HUES48 (cell line): ENCODE measurements around the gene RBM47.

Source experiments
- H3K27ac ChIP-seq: one replicate; pipeline ENCODE4 v1.7.0; 2013; ENCODE audit warnings: low read depth, low read length, inconsistent platforms
- H3K27me3 ChIP-seq: 2 replicates; pipeline ENCODE4 v1.6.1; 2013; ENCODE audit warnings: mild to moderate bottlenecking, low read length; ENCODE audit not compliant: control insufficient read depth, insufficient read depth
- H3K36me3 ChIP-seq: 2 replicates; pipeline ENCODE4 v1.6.1; 2013; ENCODE audit warnings: low read length; ENCODE audit not compliant: control insufficient read depth, insufficient read depth
- H3K4me1 ChIP-seq: 2 replicates; pipeline ENCODE4 v1.6.1; 2013; ENCODE audit warnings: mild to moderate bottlenecking, low read length; ENCODE audit not compliant: control insufficient read depth, insufficient read depth
- H3K4me3 ChIP-seq: 2 replicates; pipeline ENCODE4 v1.5.1; 2013; ENCODE audit warnings: mild to moderate bottlenecking, low read depth, low read length
- H3K9ac ChIP-seq: 2 replicates; pipeline ENCODE4 v1.6.1; 2013; ENCODE audit warnings: mild to moderate bottlenecking, low read depth, low read length, moderate library complexity
- H3K9me3 ChIP-seq: 2 replicates; pipeline ENCODE4 v1.6.1; 2013; ENCODE audit warnings: low read length; ENCODE audit not compliant: control insufficient read depth, insufficient read depth

Gene RBM47

GRCh38 chr4:40389986-40390385 lies 239.7 kb downstream of the RBM47 start:
- no peak overlapping the region for H3K27ac ChIP-seq
- no peak overlapping the region for H3K4me3 ChIP-seq
- no peaks in the 10 kb centered on the region for H3K27me3 ChIP-seq
- H3K36me3 ChIP-seq: no peaks in the 10 kb centered on the region
- no peaks in the 10 kb centered on the region for H3K4me1 ChIP-seq
- H3K9ac ChIP-seq: no peak overlapping the region
- no peaks in the 10 kb centered on the region for H3K9me3 ChIP-seq

- Histone ChIP-seq H3K4me1 (no peaks in the 10 kb centered on the region), H3K27me3 (no peaks in the 10 kb centered on the region), H3K9ac (no peak overlapping the region), H3K9me3 (no peaks in the 10 kb centered on the region), H3K36me3 (no peaks in the 10 kb centered on the region), H3K4me3 (no peak overlapping the region), H3K27ac (no peak overlapping the region)
Observed at GRCh38 chr4:40388239-40388638, 241.4 kb downstream of the RBM47 start.

GRCh38 chr4:40380647-40381046 lies 249.0 kb downstream of the RBM47 start:
- Histone ChIP-seq H3K4me3 (no peak overlapping the region), H3K36me3 (no peaks in the 10 kb centered on the region), H3K27ac (no peak overlapping the region)

GRCh38 chr4:40379248-40379647 lies 250.4 kb downstream of the RBM47 start:
- H3K9ac ChIP-seq: no peak overlapping the region

More at GRCh38 chr4:40380647-40381046, 249.0 kb downstream of the RBM47 start:
- no peaks in the 10 kb centered on the region for H3K4me1 ChIP-seq
- H3K9ac ChIP-seq: no peak overlapping the region
- no peaks in the 10 kb centered on the region for H3K9me3 ChIP-seq
- H3K27me3 ChIP-seq: no peaks in the 10 kb centered on the region

GRCh38 chr4:40378619-40379018 lies 251.0 kb downstream of the RBM47 start:
- Histone ChIP-seq H3K36me3 (no peaks in the 10 kb centered on the region), H3K4me3 (no peak overlapping the region), H3K9ac (no peak overlapping the region), H3K4me1 (no peaks in the 10 kb centered on the region), H3K27me3 (no peaks in the 10 kb centered on the region), H3K9me3 (no peaks in the 10 kb centered on the region), H3K27ac (no peak overlapping the region)

More at GRCh38 chr4:40379248-40379647, 250.4 kb downstream of the RBM47 start:
- Histone ChIP-seq H3K9me3 (no peaks in the 10 kb centered on the region), H3K27me3 (no peaks in the 10 kb centered on the region), H3K4me3 (no peak overlapping the region), H3K27ac (no peak overlapping the region), H3K36me3 (no peaks in the 10 kb centered on the region), H3K4me1 (no peaks in the 10 kb centered on the region)

- no peaks in the 10 kb centered on the region for H3K4me1 ChIP-seq
- no peak overlapping the region for H3K9ac ChIP-seq
- H3K4me3 ChIP-seq: no peak overlapping the region
- no peaks in the 10 kb centered on the region for H3K9me3 ChIP-seq
- H3K27ac ChIP-seq: no peak overlapping the region
- H3K36me3 ChIP-seq: no peaks in the 10 kb centered on the region
- no peaks in the 10 kb centered on the region for H3K27me3 ChIP-seq
Observed at GRCh38 chr4:40377512-40378365, 251.9 kb downstream of the RBM47 start.

- H3K27ac ChIP-seq: no peak overlapping the region
- H3K36me3 ChIP-seq: no peaks in the 10 kb centered on the region
- no peaks in the 10 kb centered on the region for H3K9me3 ChIP-seq
- no peak overlapping the region for H3K4me3 ChIP-seq
- no peaks in the 10 kb centered on the region for H3K4me1 ChIP-seq
- no peaks in the 10 kb centered on the region for H3K27me3 ChIP-seq
- H3K9ac ChIP-seq: no peak overlapping the region
Observed at GRCh38 chr4:40375620-40376019, 254.0 kb downstream of the RBM47 start.

- Histone ChIP-seq H3K36me3 (no peaks in the 10 kb centered on the region), H3K4me3 (no peak overlapping the region), H3K27ac (no peak overlapping the region), H3K4me1 (no peaks in the 10 kb centered on the region), H3K9ac (no peak overlapping the region), H3K27me3 (no peaks in the 10 kb centered on the region), H3K9me3 (no peaks in the 10 kb centered on the region)
Observed at GRCh38 chr4:40375095-40375494, 254.6 kb downstream of the RBM47 start.

GRCh38 chr4:40373636-40374035 lies 256.0 kb downstream of the RBM47 start:
- H3K4me3 ChIP-seq: no peak overlapping the region
- no peak overlapping the region for H3K27ac ChIP-seq
- no peaks in the 10 kb centered on the region for H3K4me1 ChIP-seq
- H3K36me3 ChIP-seq: no peaks in the 10 kb centered on the region
- no peak overlapping the region for H3K9ac ChIP-seq
- H3K27me3 ChIP-seq: no peaks in the 10 kb centered on the region
- H3K9me3 ChIP-seq: no peaks in the 10 kb centered on the region
